ENCODE data around the gene CT45A10. TPM values are rescaled to one million over a fixed set of nuclear protein-coding genes. Genes with fewer than 3 reads are reported as not detected.
"Not testable (repeated sequence)": the region's sequence is repeated elsewhere in the genome, so short reads cannot be mapped to it uniquely, and the experiment has no call there.

The CT45A10 gene
- total RNA-seq = not detected in 2 replicates

- no peak for TF ChIP-seq CTCF (IDR thresholded peaks at IDR 0.05; ENCODE audit: insufficient read depth, low read depth, low read length)
- no peak within 1 kb of the TSS for H3K4me3 ChIP-seq (ENCODE audit: low read depth, low read length)
- DNase-seq (ENCODE audit: low read depth) = no peak
Measured at GRCh38 chrX:135893294-135893817, at the start of gene CT45A10, which contains the start of gene SAGE1. Gene CT45A10, minus strand, starts transcription at chrX:135893444. Its CDS starts 8,100 bp downstream, at chrX:135885344. Gene SAGE1, plus strand, starts transcription at chrX:135893716. Its CDS starts 2,527 bp downstream, at chrX:135896243.

GRCh38 chrX:135931644-135932487 lies 38.6 kb upstream of the CT45A10 start:
- TF ChIP-seq CTCF (IDR thresholded peaks at IDR 0.05; ENCODE audit: insufficient read depth, low read depth, low read length) = peak; percentile 62
- H3K4me3 ChIP-seq (ENCODE audit: low read depth, low read length) = no peak overlapping the region
- DNase-seq (ENCODE audit: low read depth) = peak; percentile 20

- no peak overlapping the region for H3K4me3 ChIP-seq (ENCODE audit: low read depth, low read length)
- no peak for TF ChIP-seq CTCF (IDR thresholded peaks at IDR 0.05; ENCODE audit: insufficient read depth, low read depth, low read length)
- DNase-seq (ENCODE audit: low read depth) = no peak
Measured at GRCh38 chrX:135927897-135928296, 34.7 kb upstream of the CT45A10 start.

- no peak for DNase-seq (ENCODE audit: low read depth)
- H3K4me3 ChIP-seq (ENCODE audit: low read depth, low read length) = no peak overlapping the region
- no peak for TF ChIP-seq CTCF (IDR thresholded peaks at IDR 0.05; ENCODE audit: insufficient read depth, low read depth, low read length)
Measured at GRCh38 chrX:135923353-135923752, 30.1 kb upstream of the CT45A10 start.

GRCh38 chrX:135920516-135920915 lies 27.3 kb upstream of the CT45A10 start:
- not testable (repeated sequence) for H3K4me3 ChIP-seq (ENCODE audit: low read depth, low read length); DNase-seq (ENCODE audit: low read depth)

GRCh38 chrX:135914404-135914803 lies 21.2 kb upstream of the CT45A10 start:
- TF ChIP-seq CTCF (IDR thresholded peaks at IDR 0.05; ENCODE audit: insufficient read depth, low read depth, low read length) = no peak
- DNase-seq (ENCODE audit: low read depth) = no peak
- H3K4me3 ChIP-seq (ENCODE audit: low read depth, low read length) = no peak overlapping the region

- no peak overlapping the region for H3K4me3 ChIP-seq (ENCODE audit: low read depth, low read length)
- no peak for DNase-seq (ENCODE audit: low read depth)
- no peak for TF ChIP-seq CTCF (IDR thresholded peaks at IDR 0.05; ENCODE audit: insufficient read depth, low read depth, low read length)
Measured at GRCh38 chrX:135910251-135910650, 17.0 kb upstream of the CT45A10 start.

Data from fibroblast of villous mesenchyme (primary cell).